Omental fat pad (tissue), 4 donors: ENCODE measurements around the gene TEX51. TPM values are rescaled to one million over a fixed set of nuclear protein-coding genes. Genes with fewer than 3 reads are reported as not detected.

ENCODE experiments used
- ATAC-seq: fragments of 150-250 bp; one replicate; pipeline ENCODE4 v1.9.1; 2016; ENCODE audit warnings: mild to moderate bottlenecking, moderate library complexity; ENCODE audit not compliant: low FRiP score
- DNase-seq: peaks from one replicate; pipeline ENCODE4 v3.0.0-alpha.2; 2019; ENCODE audit warnings: low spot score
- CTCF ChIP-seq, 3 donors: fragments of 450-650 bp; IDR thresholded peaks; one replicate each; pipeline ENCODE4 v1.5.1; 2016 to 2017; ENCODE audit warnings: antibody characterized with exemption in 3 of 3, mild to moderate bottlenecking in 3 of 3, moderate library complexity in 2 of 3
- total RNA-seq, 4 donors: library from RNA; depleted of rRNA; stranded (reverse); fragments of >200 nt; gene quantifications; one replicate each; pipeline ENCODE4 v1.1.0, GENCODE V29; 2016

The TEX51 gene
- total RNA-seq, 4 donors from 2014 or later, result not detected

- ATAC-seq, result no peak
- DNase-seq, result no peak
- no peak for TF ChIP-seq CTCF (IDR thresholded peaks at IDR 0.05)
Measured at GRCh38 chr2:126876631-126877030, 22.1 kb upstream of the TEX51 start.

- TF ChIP-seq CTCF (IDR thresholded peaks at IDR 0.05), result no peak
- no peak for ATAC-seq
- no peak for DNase-seq
Measured at GRCh38 chr2:126877041-126877440, 21.6 kb upstream of the TEX51 start.

- ATAC-seq, result no peak
- DNase-seq, result no peak
- TF ChIP-seq CTCF (IDR thresholded peaks at IDR 0.05), result no peak
Measured at GRCh38 chr2:126877861-126878565, 20.7 kb upstream of the TEX51 start.

- DNase-seq, result no peak
- ATAC-seq, result no peak
- no peak for TF ChIP-seq CTCF (IDR thresholded peaks at IDR 0.05)
Measured at GRCh38 chr2:126878601-126879000, 20.1 kb upstream of the TEX51 start.

GRCh38 chr2:126879348-126880298 is 19.1 kb upstream of the TEX51 start:
- DNase-seq, result no peak
- TF ChIP-seq CTCF (IDR thresholded peaks at IDR 0.05), result no peak
- no peak for ATAC-seq

- DNase-seq, result no peak
- no peak for ATAC-seq
- TF ChIP-seq CTCF (IDR thresholded peaks at IDR 0.05), result no peak
Measured at GRCh38 chr2:126880324-126880723, 18.4 kb upstream of the TEX51 start.
